Skin epidermis (tissue), 12 donors: ENCODE results near the gene STARD8.
A peak's percentile ranks its signal among the peaks of the same experiment; 100 is the strongest.
"Not testable (repeated sequence)": the region's sequence is repeated elsewhere in the genome, so short reads cannot be mapped to it uniquely, and the experiment has no call there.

ENCODE experiments used
- H3K27ac ChIP-seq, 21 experiments: fragments of 200-600 bp; sonication (generic) in 11 of 21; one replicate each; pipeline ENCODE4 v1.5.0; 2020; ENCODE audit warnings: mild to moderate bottlenecking in 3 of 21, inconsistent platforms in 2 of 21, moderate library complexity in 2 of 21
- H3K4me3 ChIP-seq, 7 experiments: fragments of 200-600 bp; sonication (generic) in 2 of 7; one replicate each; pipeline ENCODE4 v1.5.0; 2020; ENCODE audit warnings: inconsistent platforms in 2 of 7, mild to moderate bottlenecking in 2 of 7, moderate library complexity in 1 of 7

Gene STARD8

GRCh38 chrX:68647156-68647957 lies at the start of gene STARD8:
Gene STARD8 (plus strand): TSS chrX:68647666. CDS start chrX:68647883, 217 bp downstream.
- Histone ChIP-seq H3K27ac (peak within 1 kb of the TSS in 1 of 21 experiments; percentile 3), H3K4me3 (peak within 1 kb of the TSS in 3 of 7 experiments; percentile 12 to 30 (median 25))

- Histone ChIP-seq H3K4me3 (no peak overlapping the region), H3K27ac (no peak overlapping the region)
Observed at GRCh38 chrX:68598841-68599240, 48.6 kb upstream of the STARD8 start.

GRCh38 chrX:68599256-68600152 lies 48.0 kb upstream of the STARD8 start:
- no peak overlapping the region for H3K4me3 ChIP-seq
- no peak overlapping the region for H3K27ac ChIP-seq

- not testable (repeated sequence) for H3K4me3 ChIP-seq, H3K27ac ChIP-seq
Observed at GRCh38 chrX:68604216-68604615, 43.2 kb upstream of the STARD8 start.

GRCh38 chrX:68614733-68615132 lies 32.7 kb upstream of the STARD8 start:
- not testable (repeated sequence) for H3K4me3 ChIP-seq, H3K27ac ChIP-seq

- Histone ChIP-seq H3K4me3 (no peak overlapping the region), H3K27ac (no peak overlapping the region)
Observed at GRCh38 chrX:68627986-68628385, 19.5 kb upstream of the STARD8 start.

- H3K27ac ChIP-seq, H3K4me3 ChIP-seq: not testable (repeated sequence)
Observed at GRCh38 chrX:68629936-68630335, 17.5 kb upstream of the STARD8 start.

- no peak overlapping the region for H3K4me3 ChIP-seq
- H3K27ac ChIP-seq, result no peak overlapping the region
Observed at GRCh38 chrX:68631336-68631735, 16.1 kb upstream of the STARD8 start.

GRCh38 chrX:68632491-68632890 lies 15.0 kb upstream of the STARD8 start:
- no peak overlapping the region for H3K4me3 ChIP-seq
- no peak overlapping the region for H3K27ac ChIP-seq

GRCh38 chrX:68633981-68634380 lies 13.5 kb upstream of the STARD8 start:
- no peak overlapping the region for H3K27ac ChIP-seq
- H3K4me3 ChIP-seq, result no peak overlapping the region

- Histone ChIP-seq H3K4me3 (no peak overlapping the region), H3K27ac (no peak overlapping the region)
Observed at GRCh38 chrX:68634649-68635227, 12.7 kb upstream of the STARD8 start.

- Histone ChIP-seq H3K4me3 (no peak overlapping the region), H3K27ac (no peak overlapping the region)
Observed at GRCh38 chrX:68640661-68641060, 6.8 kb upstream of the STARD8 start.

GRCh38 chrX:68644861-68645260 lies 2.6 kb upstream of the STARD8 start:
- H3K4me3 ChIP-seq, result no peak overlapping the region
- no peak overlapping the region for H3K27ac ChIP-seq

GRCh38 chrX:68646421-68646820 lies 1.0 kb upstream of the STARD8 start:
- Histone ChIP-seq H3K4me3 (no peak overlapping the region), H3K27ac (no peak overlapping the region)

- Histone ChIP-seq H3K4me3 (no peak overlapping the region), H3K27ac (no peak overlapping the region)
Observed at GRCh38 chrX:68648960-68649359, 1.5 kb downstream of the STARD8 start.

GRCh38 chrX:68650491-68650890 lies 3.0 kb downstream of the STARD8 start:
- Histone ChIP-seq H3K4me3 (no peak overlapping the region), H3K27ac (no peak overlapping the region)

GRCh38 chrX:68651110-68651509 lies 3.6 kb downstream of the STARD8 start:
- no peak overlapping the region for H3K27ac ChIP-seq
- no peak overlapping the region for H3K4me3 ChIP-seq

GRCh38 chrX:68652326-68653170 lies 5.1 kb downstream of the STARD8 start:
- H3K27ac ChIP-seq, result no peak overlapping the region
- H3K4me3 ChIP-seq, result no peak overlapping the region

GRCh38 chrX:68654693-68655092 lies 7.2 kb downstream of the STARD8 start:
- H3K27ac ChIP-seq, result no peak overlapping the region
- no peak overlapping the region for H3K4me3 ChIP-seq

- not testable (repeated sequence) for H3K4me3 ChIP-seq, H3K27ac ChIP-seq
Observed at GRCh38 chrX:68656473-68656872, 9.0 kb downstream of the STARD8 start.
